HEK293T (cell line): ENCODE measurements around the gene STK38L.

Experiments
- CTCF ChIA-PET: fragments of 350-600 bp; formaldehyde crosslinking; extraction: SDS; loops from one replicate; lab custom pipeline; 2021; ENCODE audit warnings: antibody characterized with exemption, inconsistent platforms; lab: Yijun Ruan, JAX
- POLR2A ChIA-PET: fragments of 350-600 bp; formaldehyde crosslinking; extraction: SDS; loops from one replicate; lab custom pipeline; 2020; ENCODE audit warnings: antibody characterized with exemption, inconsistent platforms; lab: Yijun Ruan, JAX
- DNase-seq: peaks from one replicate; pipeline ENCODE4 v3.0.0; 2012; ENCODE audit warnings: mixed read lengths; ENCODE audit errors: extremely low spot score
- ARNT ChIP-seq: fragments of 450-650 bp; IDR thresholded peaks from 2 replicates; pipeline ENCODE4 v1.6.1; 2017; ENCODE audit warnings: mild to moderate bottlenecking
- BHLHE40 ChIP-seq: fragments of 450-650 bp; IDR thresholded peaks from 2 replicates; pipeline ENCODE4 v1.6.1; 2016; ENCODE audit warnings: mild to moderate bottlenecking, moderate library complexity, borderline replicate concordance
- CTBP1 ChIP-seq: fragments of 450-650 bp; IDR thresholded peaks from 2 replicates; pipeline ENCODE4 v1.6.1; 2016; ENCODE audit warnings: borderline replicate concordance
- ELF4 ChIP-seq: fragments of 450-650 bp; IDR thresholded peaks from 2 replicates; pipeline ENCODE4 v1.6.1; 2017; ENCODE audit warnings: antibody characterized with exemption
- FOXA1 ChIP-seq: fragments of 450-650 bp; IDR thresholded peaks from 2 replicates; pipeline ENCODE4 v1.6.1; 2016; ENCODE audit warnings: mild to moderate bottlenecking
- FOXK2 ChIP-seq: fragments of 450-650 bp; IDR thresholded peaks from 2 replicates; pipeline ENCODE4 v1.6.1; 2016; ENCODE audit warnings: mild to moderate bottlenecking
- FOXM1 ChIP-seq: fragments of 450-650 bp; IDR thresholded peaks from 2 replicates; pipeline ENCODE4 v1.6.1; 2017; ENCODE audit warnings: mild to moderate bottlenecking, borderline replicate concordance
- HDGF ChIP-seq: fragments of 450-650 bp; IDR thresholded peaks from 2 replicates; pipeline ENCODE4 v1.6.1; 2017; ENCODE audit warnings: antibody characterized with exemption, borderline replicate concordance
- L3MBTL2 ChIP-seq: fragments of 450-650 bp; conservative IDR thresholded peaks from 2 replicates; pipeline ENCODE4 v1.6.1; 2016; ENCODE audit warnings: mild to moderate bottlenecking
- LEF1 ChIP-seq: fragments of 450-650 bp; IDR thresholded peaks from 2 replicates; pipeline ENCODE4 v1.6.1; 2017; ENCODE audit warnings: mild to moderate bottlenecking, borderline replicate concordance
- NFRKB ChIP-seq: fragments of 450-650 bp; IDR thresholded peaks from 2 replicates; pipeline ENCODE4 v1.6.1; 2016; ENCODE audit warnings: mild to moderate bottlenecking, moderate library complexity
- PKNOX1 ChIP-seq: fragments of 450-650 bp; IDR thresholded peaks from 2 replicates; pipeline ENCODE4 v1.6.1; 2016
- SP1 ChIP-seq: fragments of 450-650 bp; IDR thresholded peaks from 2 replicates; pipeline ENCODE4 v1.6.1; 2017
- SUZ12 ChIP-seq: fragments of 450-650 bp; IDR thresholded peaks from 2 replicates; pipeline ENCODE4 v1.6.1; 2016; ENCODE audit warnings: mild to moderate bottlenecking
- TARDBP ChIP-seq: fragments of 450-650 bp; IDR thresholded peaks from 2 replicates; pipeline ENCODE4 v1.6.1; 2016
- ZNF384 ChIP-seq: fragments of 450-650 bp; IDR thresholded peaks from 2 replicates; pipeline ENCODE4 v1.6.1; 2016

The STK38L gene

GRCh38 chr12:27319409-27319808, 75.3 kb downstream of the STK38L start:
- ChIA-PET POLR2A (interaction anchor here (0.9 kb wide), 1 partner anchor 14 kb away, joined by 4 read pairs; the partner anchor contains the start of gene BMAL2), CTCF (no interaction called here)
- TF ChIP-seq NFRKB = no peak
- TF ChIP-seq FOXM1 = no peak
- no peak for TF ChIP-seq ZNF384
- no peak for TF ChIP-seq SUZ12
- no peak for TF ChIP-seq TARDBP
- TF ChIP-seq BHLHE40 = no peak
- no peak for TF ChIP-seq ELF4
- TF ChIP-seq FOXK2 = no peak
- no peak for TF ChIP-seq PKNOX1
- no peak for TF ChIP-seq L3MBTL2
- TF ChIP-seq CTBP1 = no peak
- TF ChIP-seq SP1 = no peak
- TF ChIP-seq ARNT = no peak
- TF ChIP-seq HDGF = no peak
- TF ChIP-seq FOXA1 = no peak
- TF ChIP-seq LEF1 = no peak

GRCh38 chr12:27319848-27320247, 75.8 kb downstream of the STK38L start:
- POLR2A ChIA-PET = interaction anchor here (0.9 kb wide), 1 partner anchor 13 kb away, joined by 4 read pairs; the partner anchor contains the start of gene BMAL2
- DNase-seq = no peak
- TF ChIP-seq LEF1 (no peak), CTBP1 (no peak), ARNT (no peak)
- CTCF ChIA-PET = interaction anchor here (0.6 to 0.7 kb wide), 2 partner anchors 333 to 467 kb away, joined by 3 read pairs; no protein-coding TSS in a partner anchor

More at GRCh38 chr12:27319409-27319808, 75.3 kb downstream of the STK38L start:
- DNase-seq = no peak

GRCh38 chr12:27324530-27324929, 80.4 kb downstream of the STK38L start:
- TF ChIP-seq ZNF384 (no peak), PKNOX1 (no peak), SUZ12 (no peak), FOXK2 (no peak), CTBP1 (no peak), HDGF (no peak), LEF1 (no peak), BHLHE40 (no peak), ARNT (no peak), SP1 (no peak), L3MBTL2 (no peak), FOXA1 (no peak), NFRKB (no peak), TARDBP (no peak), ELF4 (no peak), FOXM1 (no peak)
- no peak for DNase-seq
- CTCF ChIA-PET = no interaction called here
- POLR2A ChIA-PET = no interaction called here

- TF ChIP-seq ZNF384 = no peak
- no peak for TF ChIP-seq LEF1
- no peak for TF ChIP-seq NFRKB
- TF ChIP-seq HDGF = no peak
- no peak for DNase-seq
- CTCF ChIA-PET = no interaction called here
- POLR2A ChIA-PET = no interaction called here
Measured at GRCh38 chr12:27330846-27331245, 86.8 kb downstream of the STK38L start.

GRCh38 chr12:27331291-27331926, 87.3 kb downstream of the STK38L start:
- ChIA-PET CTCF (no interaction called here), POLR2A (interaction anchor here (1.5 kb wide), 1 partner anchor 21 kb away, joined by 3 read pairs; no protein-coding TSS in a partner anchor)
- no peak for DNase-seq
- TF ChIP-seq HDGF = no peak
- TF ChIP-seq CTBP1 = no peak
- TF ChIP-seq NFRKB = no peak
- TF ChIP-seq ZNF384 = no peak
- TF ChIP-seq LEF1 = no peak
- TF ChIP-seq SUZ12 = no peak
- TF ChIP-seq PKNOX1 = no peak
- no peak for TF ChIP-seq ARNT
- TF ChIP-seq FOXA1 = no peak
- TF ChIP-seq BHLHE40 = no peak
- no peak for TF ChIP-seq ELF4
- TF ChIP-seq L3MBTL2 = no peak
- no peak for TF ChIP-seq FOXM1
- no peak for TF ChIP-seq FOXK2
- TF ChIP-seq SP1 = no peak
- no peak for TF ChIP-seq TARDBP

GRCh38 chr12:27331927-27332324, 87.8 kb downstream of the STK38L start:
- DNase-seq = no peak
- TF ChIP-seq PKNOX1 (no peak), SUZ12 (no peak), FOXK2 (no peak), TARDBP (no peak), ARNT (no peak), CTBP1 (no peak)
- POLR2A ChIA-PET = interaction anchor here (1.5 kb wide), 1 partner anchor 21 kb away, joined by 3 read pairs; no protein-coding TSS in a partner anchor
- CTCF ChIA-PET = no interaction called here
